Neural progenitor cell (in vitro differentiated cells): ENCODE results near the gene C19orf67.

Experiments
- CTCF ChIP-seq: fragments of 200-600 bp; sonication (generic); IDR thresholded peaks from 2 replicates; pipeline ENCODE4 v1.5.1; 2017; ENCODE audit warnings: antibody characterized with exemption, mild to moderate bottlenecking
- EZH2 ChIP-seq: fragments of 200-600 bp; sonication (generic); IDR thresholded peaks from 2 replicates; pipeline ENCODE4 v1.6.1; 2017; ENCODE audit warnings: antibody characterized with exemption, mild to moderate bottlenecking, moderate library complexity

- TF ChIP-seq CTCF: peak; percentile 24
- TF ChIP-seq EZH2: no peak
These were observed 28.3 kb upstream of the C19orf67 start for GRCh38 chr19:14113762-14114414.
